ENCODE measurements around the gene MBNL2.

MBNL2 gene

DNA sequence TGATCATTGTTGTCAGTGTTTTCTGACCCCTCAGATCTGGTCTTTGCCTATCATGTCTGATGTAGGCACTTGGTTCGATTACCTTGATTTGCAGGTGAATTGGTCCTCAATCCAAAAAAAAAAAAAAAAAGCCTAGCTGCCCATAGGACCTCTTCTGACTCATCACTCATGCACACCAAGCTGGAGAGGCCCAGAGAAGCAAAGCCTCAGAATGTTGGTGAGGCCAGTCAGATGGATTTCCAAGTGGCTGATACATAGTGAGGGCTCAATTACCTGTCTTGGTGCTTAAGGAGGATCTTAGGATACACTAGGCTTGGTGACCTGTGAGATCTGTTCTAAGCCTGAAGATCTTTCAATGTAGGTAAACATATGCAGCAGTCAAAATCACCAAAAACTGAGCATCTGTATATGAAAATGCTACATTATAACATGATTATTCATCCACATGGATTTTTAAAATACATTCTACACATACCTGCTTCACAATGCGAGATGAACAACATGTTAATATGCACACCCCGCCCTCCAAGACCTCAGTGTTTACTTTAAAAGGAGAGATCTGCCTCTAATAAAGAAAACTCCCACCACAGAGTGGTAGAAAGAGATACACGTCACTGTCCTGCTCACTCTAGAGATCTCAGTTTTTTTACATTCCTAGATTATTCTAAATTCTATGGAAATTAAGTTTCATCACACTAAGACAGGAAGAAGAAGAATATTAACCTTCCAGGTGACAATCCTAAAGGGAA lies 132.0 kb downstream of the MBNL2 start:
- DNase-seq: no peak

DNA sequence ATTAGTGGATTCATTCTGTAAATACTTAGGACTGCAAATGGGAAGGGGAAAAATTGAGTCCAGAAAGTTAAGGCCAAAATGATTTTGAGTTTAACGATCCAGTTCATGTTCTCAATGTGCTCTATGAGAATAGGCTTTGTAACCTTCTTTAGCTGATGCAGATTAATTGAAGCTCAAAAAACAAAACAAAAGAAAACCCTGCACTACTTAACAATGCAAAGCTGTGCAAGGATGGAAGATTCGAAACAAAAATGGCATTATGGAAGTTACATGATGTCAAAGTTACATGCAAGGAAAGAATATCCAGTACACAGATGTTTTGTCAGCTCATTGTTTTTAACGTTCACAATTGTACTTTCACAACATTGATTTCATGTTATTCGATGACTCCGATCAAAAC lies 132.7 kb downstream of the MBNL2 start:
- no peak for DNase-seq

DNA sequence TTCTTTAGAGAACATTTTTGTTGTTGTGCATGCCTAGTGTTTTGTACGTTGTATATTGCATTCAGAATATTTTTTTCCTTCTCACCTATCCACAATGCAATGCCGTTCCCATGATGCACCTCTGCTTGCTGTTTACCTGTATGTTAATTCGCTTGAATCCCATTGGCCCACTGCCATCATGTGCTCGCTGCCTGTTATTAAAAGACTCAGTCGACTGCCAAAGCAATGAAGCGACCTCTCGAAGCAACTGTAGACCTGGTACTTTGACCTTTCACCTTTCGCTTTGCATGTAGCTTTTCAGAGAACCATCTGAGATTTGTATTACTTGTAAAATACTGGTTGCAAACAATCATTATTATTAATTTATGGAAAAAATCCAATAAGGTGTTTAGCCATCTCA lies 134.5 kb downstream of the MBNL2 start:
- no peak for DNase-seq

DNA sequence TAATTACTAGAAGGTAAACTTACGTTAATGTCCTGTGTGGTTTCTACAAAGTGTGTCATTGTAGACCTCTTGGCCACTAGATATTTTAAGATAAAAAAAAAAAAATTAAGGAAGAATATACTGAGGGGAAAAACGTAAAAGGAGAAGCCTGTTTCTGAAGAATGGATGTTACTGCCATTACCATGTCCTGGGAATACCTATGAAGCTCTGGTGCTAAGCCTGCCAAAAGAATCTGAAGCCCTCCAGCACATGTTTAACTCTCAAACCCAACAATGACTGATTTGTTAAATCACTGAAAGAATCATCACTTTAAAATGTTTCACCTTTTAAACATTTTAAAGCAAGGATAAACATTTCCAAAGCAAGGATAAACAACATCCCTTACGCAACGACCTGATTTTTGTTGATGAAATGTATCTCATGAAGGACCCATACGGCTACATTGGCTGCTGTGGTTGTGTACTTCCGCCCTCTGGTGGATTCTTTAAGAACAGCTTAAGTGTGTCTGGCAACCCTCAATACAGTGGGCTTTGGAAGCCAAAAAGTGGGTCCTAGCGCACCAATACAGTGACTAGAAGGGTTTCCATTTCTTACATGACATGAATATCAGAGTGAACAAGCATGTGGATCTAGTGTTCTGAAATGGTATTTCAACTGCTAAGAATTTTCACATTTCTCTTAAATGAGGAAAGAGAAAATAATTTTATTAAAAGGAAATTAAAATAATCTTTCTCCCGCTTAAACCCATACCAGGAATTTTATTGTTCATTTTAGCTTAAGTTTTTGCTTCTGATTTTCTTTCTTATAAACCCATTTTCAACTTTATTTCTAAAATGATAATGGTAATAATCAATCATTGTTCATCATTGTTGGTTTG lies 137.3 kb downstream of the MBNL2 start:
- no peak for DNase-seq

DNA sequence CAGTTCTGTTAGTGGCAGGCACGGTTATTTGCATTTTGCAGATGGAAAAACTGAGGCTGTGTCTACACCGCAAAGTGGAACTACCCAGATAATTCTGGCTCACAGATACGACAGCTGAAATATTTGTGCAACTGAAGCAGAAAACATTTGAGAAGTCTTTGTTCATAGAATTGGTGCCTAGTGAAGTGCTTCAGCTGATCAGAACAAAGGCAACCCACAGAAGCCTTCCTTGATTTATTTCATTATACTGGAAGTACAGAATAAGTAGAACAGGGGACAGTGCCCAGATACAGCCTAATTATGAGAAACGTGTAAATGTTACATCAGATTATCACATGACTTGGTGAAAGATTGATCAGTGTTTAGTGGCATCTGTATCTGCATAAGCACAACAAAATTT lies 138.5 kb downstream of the MBNL2 start:
- no peak for DNase-seq

DNA sequence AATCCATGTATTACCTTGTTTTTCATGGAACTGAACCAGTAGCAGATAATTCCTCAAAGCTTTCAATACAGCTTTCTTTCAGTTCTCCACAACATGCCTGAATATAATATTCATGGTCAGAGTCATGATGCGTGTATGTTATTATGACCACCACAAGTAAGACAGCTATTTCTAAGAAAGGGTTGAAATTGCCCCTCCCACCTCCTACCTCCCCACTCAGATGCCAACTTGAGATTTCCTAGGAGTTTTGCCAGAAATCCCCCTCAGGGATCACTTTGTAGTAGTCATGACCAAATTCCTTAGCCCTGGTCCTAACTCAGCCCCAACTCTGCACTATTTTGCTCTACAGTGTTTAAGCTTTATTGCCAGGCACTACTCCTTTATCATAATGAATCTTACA lies 141.9 kb downstream of the MBNL2 start:
- DNase-seq: no peak

DNA sequence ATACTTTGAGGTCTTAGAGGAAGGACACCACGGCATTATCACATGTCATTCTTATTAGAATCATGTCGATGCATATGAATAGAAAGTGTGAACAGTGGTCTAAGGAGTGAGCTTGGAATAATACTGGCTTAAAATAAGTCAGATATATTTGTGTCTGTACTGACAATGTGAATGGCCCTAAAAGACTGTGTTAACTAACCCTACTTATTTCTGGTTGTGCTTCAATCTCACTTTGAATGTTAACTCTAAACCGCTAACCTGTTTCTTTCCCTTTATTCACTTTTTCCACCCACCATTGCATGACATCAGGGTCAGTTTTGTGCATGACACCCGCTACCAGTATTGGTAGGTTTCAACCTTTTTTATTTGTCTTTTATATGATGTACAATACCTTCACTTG lies 142.7 kb downstream of the MBNL2 start:
- DNase-seq: no peak

DNA sequence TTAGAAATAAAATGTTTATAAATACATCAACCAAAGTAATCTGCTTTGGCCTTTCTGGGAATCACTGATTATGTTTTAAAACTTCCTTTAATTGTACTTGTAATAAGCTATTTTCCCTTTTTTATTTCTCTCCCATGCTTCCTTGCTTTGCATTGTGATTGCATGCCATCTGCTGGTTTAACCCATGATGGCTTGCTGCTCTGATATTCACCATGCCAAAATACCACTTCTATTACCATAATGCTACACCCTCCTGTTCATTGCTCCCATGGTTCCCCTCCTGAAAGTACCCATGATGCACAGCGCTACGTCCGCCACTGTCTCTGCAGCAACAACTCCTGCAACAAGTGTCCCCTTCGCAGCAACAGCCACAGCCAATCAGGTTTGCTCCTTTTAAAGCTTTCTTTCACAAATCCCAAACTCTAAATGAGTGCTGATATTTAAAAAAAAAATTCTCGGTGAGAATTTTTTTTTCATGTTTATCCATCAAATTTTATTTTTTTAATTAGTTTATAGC lies 144.1 kb downstream of the MBNL2 start:
- no peak for DNase-seq

DNA sequence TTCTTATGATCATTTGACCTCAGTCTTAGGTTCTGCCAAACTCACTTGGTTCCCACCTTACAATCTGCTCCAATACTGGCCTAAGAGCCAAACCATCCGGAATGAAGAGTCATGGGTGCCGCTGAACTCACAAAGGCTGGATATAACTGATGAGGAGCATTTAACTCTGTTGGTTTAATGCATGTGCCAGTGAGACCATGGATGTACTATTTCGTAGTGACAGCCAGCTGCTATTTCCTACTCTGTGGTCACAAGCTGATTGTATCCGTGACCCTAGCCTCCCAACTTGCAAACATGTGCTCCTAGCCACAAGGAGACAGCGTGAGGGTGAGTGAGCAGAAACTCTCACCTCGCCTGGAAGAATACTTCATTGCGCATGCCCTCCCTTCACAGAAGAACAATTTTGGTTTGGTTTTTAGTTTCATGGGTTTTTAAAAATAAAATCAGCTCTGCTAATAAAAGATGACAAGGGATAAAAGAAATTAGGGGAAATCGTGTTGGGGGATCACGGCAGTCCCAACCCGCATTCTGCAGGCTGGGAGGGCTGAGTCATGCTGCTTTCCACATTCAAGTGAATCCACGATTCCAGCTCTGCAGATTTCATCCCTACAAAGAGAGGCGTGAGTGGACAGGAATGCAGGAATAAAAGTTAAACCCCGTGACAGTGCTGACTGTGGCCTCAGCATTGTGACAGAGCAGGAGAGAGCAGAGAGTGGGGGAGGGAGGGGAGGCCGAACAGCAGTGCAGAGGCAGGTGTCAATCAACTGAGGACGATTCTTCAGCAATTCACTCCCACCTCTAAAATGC lies 145.1 kb downstream of the MBNL2 start:
- no peak for DNase-seq

DNA sequence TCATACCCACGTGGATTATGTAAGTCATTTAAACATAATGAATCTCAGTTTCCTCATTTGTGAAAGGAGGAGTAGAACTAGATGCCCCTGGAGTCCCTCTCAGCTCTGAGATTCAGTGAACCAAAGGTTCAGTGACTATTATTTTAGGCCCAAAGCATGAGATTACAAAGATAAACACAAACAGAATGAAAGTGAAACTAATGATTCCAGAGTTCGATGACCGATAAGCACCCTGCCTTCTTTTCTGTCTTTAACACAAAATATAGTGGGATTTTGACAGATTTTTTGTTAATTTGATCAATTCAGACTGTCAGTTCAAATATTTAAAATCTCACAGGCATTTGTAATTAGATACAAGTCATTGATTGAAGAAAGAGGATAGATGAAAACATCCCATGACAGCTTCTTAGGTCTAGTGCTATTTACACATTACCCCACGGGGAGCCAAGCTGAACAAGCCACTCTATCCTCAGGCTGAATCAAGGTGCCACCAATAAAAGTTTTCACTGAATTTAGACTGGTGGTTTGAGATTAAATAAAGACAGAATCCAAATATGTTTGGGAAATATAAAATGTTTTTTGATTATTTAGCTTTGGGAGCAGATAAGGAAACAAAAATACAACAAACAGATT lies 147.2 kb downstream of the MBNL2 start:
- DNase-seq: no peak

DNA sequence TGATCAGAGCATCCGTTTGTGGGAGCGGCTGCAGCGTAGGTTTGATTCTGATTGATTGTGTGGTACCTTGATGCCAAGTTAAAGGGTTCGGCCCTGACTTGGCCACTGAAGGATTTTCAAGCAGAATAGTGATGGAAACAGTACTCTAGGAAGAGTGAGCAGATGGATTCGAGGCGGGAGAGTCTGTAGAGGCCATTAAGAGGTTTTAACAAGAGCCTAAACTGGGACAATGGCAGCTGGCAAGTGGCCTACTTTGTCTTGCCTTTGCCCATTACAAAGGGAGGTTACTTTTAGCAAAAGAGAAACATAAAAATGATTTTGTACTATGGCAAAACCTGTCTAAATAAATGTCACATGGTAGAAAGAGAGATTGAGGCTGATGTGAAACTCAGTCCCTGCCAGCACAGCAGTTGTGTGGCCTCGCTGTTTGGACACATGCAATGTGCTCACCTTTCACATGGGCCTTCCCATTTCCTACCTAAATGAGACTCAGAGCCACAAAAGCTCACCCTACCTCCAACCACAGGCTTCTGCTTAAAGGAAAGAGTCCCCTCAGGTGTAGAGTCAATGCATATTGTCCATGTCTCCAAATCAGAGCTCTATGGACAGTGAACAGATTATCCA lies 149.5 kb downstream of the MBNL2 start:
- no peak for DNase-seq

DNA sequence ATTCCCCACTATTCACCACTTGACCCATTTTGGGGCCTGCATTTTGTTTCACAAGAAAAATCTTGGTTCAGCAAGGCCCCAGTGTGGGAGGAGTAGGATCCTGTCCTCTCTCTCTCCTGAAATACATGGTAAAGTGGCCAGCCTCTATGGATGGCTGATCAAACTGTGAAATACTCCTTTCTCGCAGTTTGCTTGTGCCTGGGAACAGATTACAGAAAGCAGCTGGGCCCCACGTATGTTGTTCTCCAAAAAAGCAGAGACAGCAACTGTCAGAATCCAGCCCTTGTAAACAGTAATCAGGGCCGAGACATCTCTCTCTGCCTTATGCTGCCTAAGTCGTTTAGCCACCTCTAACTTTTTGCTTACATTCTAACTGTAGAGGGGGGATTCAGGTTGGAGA lies 150.8 kb downstream of the MBNL2 start:
- no peak for DNase-seq

DNA sequence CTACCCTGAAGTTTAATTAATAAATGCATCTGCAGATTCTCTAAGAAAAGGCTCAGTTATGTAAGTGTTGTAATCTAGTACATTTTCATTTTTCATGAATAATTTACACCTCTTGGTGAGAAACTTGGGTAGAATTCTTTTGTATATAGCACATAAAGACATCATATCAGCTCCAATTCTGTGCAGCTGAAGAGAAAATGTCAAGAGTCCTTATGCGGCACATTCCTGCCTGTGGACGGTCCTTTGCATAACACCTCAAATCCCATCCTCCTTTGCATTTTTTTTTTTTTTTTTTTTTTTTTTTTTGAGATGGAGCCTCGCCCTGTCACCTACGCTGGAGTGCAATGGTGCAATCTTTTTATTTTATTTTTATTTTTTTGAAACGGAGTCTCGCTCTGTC lies 151.7 kb downstream of the MBNL2 start:
- no peak for DNase-seq

DNA sequence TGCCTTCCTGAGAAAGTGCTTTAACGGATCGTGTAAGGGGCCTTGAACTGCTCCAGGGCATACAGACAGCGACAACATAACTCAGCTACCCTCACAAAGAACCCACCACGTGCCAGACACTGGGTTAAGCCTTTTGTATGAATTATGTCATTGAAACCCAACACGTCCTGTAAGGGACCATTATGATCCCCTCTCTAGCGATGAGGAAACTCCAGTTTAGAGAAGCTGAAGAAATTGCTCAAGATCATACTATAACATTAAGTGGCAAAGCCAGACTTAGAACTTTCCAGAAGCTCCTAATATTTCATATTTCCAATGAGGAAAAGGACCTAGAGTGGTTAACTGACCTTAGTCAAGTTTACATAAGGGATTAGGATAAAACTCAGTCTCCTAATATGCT lies 154.8 kb downstream of the MBNL2 start:
- DNase-seq: no peak

DNA sequence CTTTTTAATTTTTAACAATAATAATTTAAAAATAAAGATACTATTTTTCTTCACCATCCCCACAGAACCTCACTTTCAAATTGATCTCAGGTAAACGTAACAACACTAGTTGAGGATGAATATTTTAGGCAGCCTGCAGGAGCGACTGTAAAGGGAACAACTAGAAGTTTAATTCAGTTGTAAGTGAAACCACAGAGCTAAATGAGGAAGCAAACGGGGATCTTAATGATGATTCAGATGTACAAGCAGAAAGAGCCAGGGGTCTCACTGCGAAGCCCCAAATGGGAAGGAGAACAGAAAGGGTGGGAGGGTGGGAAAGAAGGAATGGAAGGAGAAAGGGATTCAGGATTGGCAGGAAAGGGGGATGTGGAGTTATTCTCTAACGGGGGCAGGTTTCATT lies 157.3 kb downstream of the MBNL2 start:
- peak; percentile 66 for DNase-seq

DNA sequence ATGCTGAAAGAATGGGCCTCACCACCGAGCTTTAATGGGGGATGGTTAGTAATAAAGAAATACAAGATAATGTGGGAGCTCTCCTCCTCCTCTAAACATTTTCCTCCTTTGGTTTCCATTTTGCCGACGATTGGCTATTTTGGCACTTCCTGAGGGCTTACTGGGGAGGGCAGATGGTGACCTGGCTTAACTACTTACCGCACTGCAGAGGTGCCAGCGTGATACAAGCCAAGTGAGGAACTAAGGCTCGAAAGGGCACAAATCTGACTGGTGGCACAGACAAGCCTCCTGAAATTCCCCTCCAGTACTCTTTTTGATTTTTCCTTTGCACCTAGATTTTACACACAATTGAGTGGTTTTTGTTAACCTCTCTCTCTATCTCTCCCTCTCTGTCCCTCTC lies 158.6 kb downstream of the MBNL2 start:
- no peak for DNase-seq

DNA sequence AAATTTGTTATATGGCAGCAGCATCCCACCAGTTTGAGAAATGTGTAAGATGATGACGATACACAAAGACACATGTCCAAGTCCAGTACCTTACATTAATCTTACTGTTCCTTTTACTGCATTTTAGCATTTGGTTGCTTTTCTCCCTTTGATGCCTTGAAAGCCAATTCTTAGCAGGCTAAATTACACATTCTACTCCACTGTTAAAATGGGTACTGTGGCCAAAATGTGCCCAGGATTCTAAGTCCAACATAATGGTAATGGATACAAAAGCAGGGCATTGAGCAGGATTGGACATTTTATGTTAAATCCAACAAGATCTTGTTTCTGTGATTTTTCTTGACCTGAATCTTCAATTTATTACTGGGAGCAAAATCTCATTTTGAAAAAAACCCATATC lies 159.1 kb downstream of the MBNL2 start:
- DNase-seq: no peak

DNA sequence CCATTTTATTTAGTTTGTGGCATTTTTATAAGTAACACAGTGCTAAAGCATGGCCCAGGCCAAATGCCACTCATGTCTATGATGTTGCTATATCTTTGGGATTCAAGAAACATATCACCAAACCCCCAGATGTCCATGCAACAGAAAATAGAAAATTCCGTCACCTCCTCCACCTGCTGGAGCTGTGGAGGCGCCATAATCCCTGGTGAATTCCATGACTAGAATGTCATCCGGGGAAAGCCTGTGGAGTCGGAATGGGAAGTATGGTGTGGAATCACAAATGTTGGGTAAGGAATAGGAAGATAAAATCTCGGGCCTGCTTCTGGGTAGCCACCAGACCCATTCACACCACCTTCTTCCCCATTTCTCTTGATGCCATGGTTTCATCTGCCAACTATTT lies 160.1 kb downstream of the MBNL2 start:
- DNase-seq: no peak

DNA sequence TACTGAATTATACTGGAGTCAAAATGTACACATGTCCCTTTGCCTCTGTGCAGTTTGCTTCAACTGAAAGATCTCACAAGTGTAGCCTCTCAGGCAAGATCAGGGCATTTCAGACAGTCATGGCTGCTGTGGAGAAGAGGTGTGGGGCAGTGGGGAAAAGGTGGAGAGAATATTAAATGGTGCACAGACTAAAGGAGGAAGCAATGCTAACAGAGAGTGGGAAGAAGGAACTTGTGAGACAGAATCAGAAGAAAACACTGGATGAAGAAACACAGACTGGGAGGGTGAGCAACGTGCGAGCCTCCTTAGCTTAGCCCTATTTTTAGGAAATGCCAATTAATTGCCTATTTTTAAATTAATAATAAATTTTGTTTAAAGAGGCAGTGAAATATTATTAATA lies 162.2 kb downstream of the MBNL2 start:
- DNase-seq: no peak

DNA sequence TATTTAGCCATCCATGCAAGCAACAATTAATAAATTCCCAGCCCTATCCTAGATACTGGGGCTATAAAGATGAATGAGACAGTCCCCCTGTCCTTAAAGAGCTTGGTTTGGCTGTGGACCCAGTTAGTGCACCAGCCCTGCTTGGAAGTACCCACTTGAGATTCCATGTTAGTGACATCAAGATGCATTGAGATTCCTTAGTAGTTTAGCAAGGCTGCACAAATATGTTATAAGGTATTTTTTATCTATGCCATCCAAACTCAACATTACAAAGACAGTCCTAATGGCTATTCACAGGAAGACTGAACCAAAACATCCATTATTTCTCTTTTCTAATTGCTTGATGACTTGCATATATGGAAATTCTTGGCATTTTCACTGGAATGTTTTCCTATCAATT lies 163.0 kb downstream of the MBNL2 start:
- DNase-seq: no peak

DNA sequence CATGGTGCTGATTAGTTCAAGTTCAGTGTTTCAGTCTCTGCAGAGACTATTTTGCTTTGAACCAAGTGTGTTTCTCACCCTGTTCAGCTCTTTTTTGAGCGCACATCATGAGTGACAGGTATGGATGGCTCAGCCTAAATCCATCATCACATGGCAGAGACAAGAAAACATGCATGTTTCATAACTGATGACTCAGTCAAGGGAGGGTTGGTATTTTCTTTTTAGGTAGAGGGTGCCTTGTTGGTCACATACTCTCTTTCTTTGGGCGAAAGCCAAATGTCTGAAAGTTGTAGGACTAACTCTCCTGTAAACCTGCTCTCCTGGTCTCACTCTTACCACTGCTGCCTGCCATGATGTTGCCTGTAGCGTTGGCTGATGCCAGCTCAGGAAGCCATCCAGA lies 163.7 kb downstream of the MBNL2 start:
- DNase-seq: no peak

DNA sequence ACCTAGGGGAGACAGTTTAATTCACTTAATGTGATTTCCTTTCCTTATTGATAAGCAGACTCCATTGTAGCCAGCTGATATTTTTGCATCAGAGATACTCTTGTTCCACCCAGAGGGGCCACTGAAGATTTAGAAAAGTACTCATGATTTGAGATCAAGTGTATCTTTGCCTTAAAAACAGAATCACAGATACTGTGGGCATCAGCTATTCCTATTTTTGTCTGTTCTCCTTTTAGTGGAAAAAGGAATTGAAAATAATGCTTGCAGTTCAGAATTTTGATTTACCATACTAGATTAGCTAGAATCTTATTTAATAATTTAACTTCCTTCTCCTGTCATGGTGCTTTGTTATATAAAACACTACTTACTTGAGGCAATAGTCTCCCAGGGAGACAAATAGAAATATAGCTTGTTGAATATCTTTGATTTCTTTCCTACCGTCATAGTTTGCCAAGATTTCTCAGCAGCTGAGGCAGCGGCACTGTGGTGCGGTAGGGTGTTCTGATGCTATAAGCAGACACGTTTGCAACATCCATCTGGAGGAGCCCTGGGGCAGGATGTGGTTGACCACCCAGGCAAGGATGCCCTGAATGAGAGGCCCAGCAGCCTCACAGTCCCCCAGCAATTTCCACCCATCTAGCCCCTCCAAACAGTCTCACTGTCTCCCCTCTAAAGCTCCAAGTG lies 164.8 kb downstream of the MBNL2 start:
- DNase-seq: peak; percentile 85

Measured in SIG-M5 (cell line).